Effector CD8-positive, alpha-beta T cell (primary cell): ENCODE results near the gene NEGR1.

Experiments used
- DNase-seq: peaks from one replicate; lab custom pipeline; 2025; lab: John Stamatoyannopoulos, UW

NEGR1 gene

GRCh38 chr1:71850936-71851335 is 431.4 kb downstream of the NEGR1 start:
- no peak for DNase-seq

GRCh38 chr1:71850515-71850914 is 431.8 kb downstream of the NEGR1 start:
- DNase-seq = no peak

- DNase-seq = no peak
Measured at GRCh38 chr1:71843012-71843411, 439.3 kb downstream of the NEGR1 start.

- DNase-seq = no peak
Measured at GRCh38 chr1:71839876-71840275, 442.5 kb downstream of the NEGR1 start.

- no peak for DNase-seq
Measured at GRCh38 chr1:71836904-71837303, 445.4 kb downstream of the NEGR1 start.

GRCh38 chr1:71835442-71835813 is 446.9 kb downstream of the NEGR1 start:
- no peak for DNase-seq

GRCh38 chr1:71834601-71835441 is 447.5 kb downstream of the NEGR1 start:
- no peak for DNase-seq

- no peak for DNase-seq
Measured at GRCh38 chr1:71831646-71832045, 450.7 kb downstream of the NEGR1 start.

GRCh38 chr1:71829346-71829745 is 453.0 kb downstream of the NEGR1 start:
- DNase-seq = no peak

- DNase-seq = no peak
Measured at GRCh38 chr1:71828431-71829012, 453.8 kb downstream of the NEGR1 start.

- no peak for DNase-seq
Measured at GRCh38 chr1:71823708-71824305, 458.5 kb downstream of the NEGR1 start.

GRCh38 chr1:71817028-71817427 is 465.3 kb downstream of the NEGR1 start:
- DNase-seq = no peak

GRCh38 chr1:71809085-71809484 is 473.3 kb downstream of the NEGR1 start:
- DNase-seq = no peak

- DNase-seq = no peak
Measured at GRCh38 chr1:71804140-71804539, 478.2 kb downstream of the NEGR1 start.

- no peak for DNase-seq
Measured at GRCh38 chr1:71796006-71796405, 486.3 kb downstream of the NEGR1 start.

GRCh38 chr1:71792264-71792663 is 490.1 kb downstream of the NEGR1 start:
- DNase-seq = no peak

GRCh38 chr1:71788113-71788512 is 494.2 kb downstream of the NEGR1 start:
- DNase-seq = no peak

- no peak for DNase-seq
Measured at GRCh38 chr1:71787699-71788098, 494.6 kb downstream of the NEGR1 start.

GRCh38 chr1:71786218-71786617 is 496.1 kb downstream of the NEGR1 start:
- no peak for DNase-seq

GRCh38 chr1:71785450-71785849 is 496.9 kb downstream of the NEGR1 start:
- DNase-seq = no peak

GRCh38 chr1:71785000-71785399 is 497.3 kb downstream of the NEGR1 start:
- no peak for DNase-seq

- DNase-seq = no peak
Measured at GRCh38 chr1:71784241-71784640, 498.1 kb downstream of the NEGR1 start.

GRCh38 chr1:71783071-71783470 is 499.3 kb downstream of the NEGR1 start:
- no peak for DNase-seq
